PC-9 (cell line): ENCODE measurements around the gene NBDY. TPM values are rescaled to one million over a fixed set of nuclear protein-coding genes. Genes with fewer than 3 reads are reported as not detected.

Source experiments
- BruUV-seq: library from RNA; stranded (reverse); fragments of 400-500 nt; replicated peaks from 2 replicates; lab custom pipeline; 2021; lab: Mats Ljungman, UMichigan
- CTCF ChIA-PET: fragments of 300-600 bp; sonication (Branson Sonifier 250); formaldehyde crosslinking; loops from one replicate; lab custom pipeline; 2022; ENCODE audit warnings: antibody characterized with exemption; lab: Charles Lee
- POLR2A ChIA-PET: fragments of 300-600 bp; sonication (Branson Sonifier 250); formaldehyde crosslinking; loops from one replicate; lab custom pipeline; 2022; ENCODE audit warnings: antibody characterized with exemption; ENCODE audit not compliant: unreplicated experiment; lab: Charles Lee
- DNase-seq, 2 experiments: peaks; one replicate each; pipeline versions ENCODE4 v3.0.0 to v3.0.0-alpha.2; 2015 to 2022; ENCODE audit warnings: mixed read lengths in 1 of 2
- H2AFZ ChIP-seq: fragments of 200-600 bp; sonication (generic); 2 replicates; pipeline ENCODE4 v1.8.1; 2017; ENCODE audit warnings: antibody characterized with exemption
- H3F3A ChIP-seq: fragments of 200-600 bp; sonication (generic); 2 replicates; pipeline ENCODE4 v1.8.1; 2017; ENCODE audit warnings: antibody characterized with exemption, mild to moderate bottlenecking, low read depth; ENCODE audit not compliant: insufficient read depth
- H3K27ac ChIP-seq: fragments of 200-600 bp; sonication (generic); 2 replicates; pipeline ENCODE4 v1.6.1; 2016; ENCODE audit warnings: mixed run types
- H3K27me3 ChIP-seq: fragments of 200-600 bp; sonication (generic); 2 replicates; pipeline ENCODE4 v1.6.1; 2016; ENCODE audit warnings: low read depth, mixed run types; ENCODE audit not compliant: insufficient read depth
- H3K36me3 ChIP-seq: fragments of 200-600 bp; sonication (generic); 2 replicates; pipeline ENCODE4 v1.6.1; 2016; ENCODE audit warnings: low read depth, mixed run types
- H3K4me1 ChIP-seq: fragments of 200-600 bp; sonication (generic); replicated peaks from 2 replicates; pipeline ENCODE4 v1.6.1; 2016; ENCODE audit warnings: mixed run types; ENCODE audit not compliant: insufficient read depth
- H3K4me2 ChIP-seq: fragments of 200-600 bp; sonication (generic); 2 replicates; pipeline ENCODE4 v1.6.1; 2017; ENCODE audit warnings: mixed run types
- H3K4me3 ChIP-seq: fragments of 200-600 bp; sonication (generic); 2 replicates; pipeline ENCODE4 v1.6.1; 2016; ENCODE audit warnings: mixed run types
- H3K79me2 ChIP-seq: fragments of 200-600 bp; sonication (generic); 2 replicates; pipeline ENCODE4 v1.6.1; 2017; ENCODE audit warnings: low read depth, mixed run types
- H3K9me2 ChIP-seq: fragments of 200-600 bp; sonication (generic); 2 replicates; pipeline ENCODE4 v1.8.1; 2017; ENCODE audit warnings: mild to moderate bottlenecking; ENCODE audit not compliant: insufficient read depth
- H3K9me3 ChIP-seq: fragments of 200-600 bp; sonication (generic); 2 replicates; pipeline ENCODE4 v1.8.1; 2016; ENCODE audit warnings: low read depth; ENCODE audit not compliant: insufficient read depth
- H4K20me1 ChIP-seq: fragments of 200-600 bp; sonication (generic); 2 replicates; pipeline ENCODE4 v1.8.1; 2017; ENCODE audit not compliant: insufficient read depth
- EZH2 ChIP-seq: fragments of 200-600 bp; sonication (generic); IDR thresholded peaks from 2 replicates; pipeline ENCODE4 v1.8.0; 2017; ENCODE audit warnings: antibody characterized with exemption, low read depth
- intact Hi-C: fragments of 100-400 bp; cut with micrococcal nuclease; formaldehyde crosslinking; loops from one replicate; pipeline ENCODE4 v1.10.0; 2022; ENCODE audit not compliant: unreplicated experiment
- total RNA-seq: library from RNA; stranded (reverse); gene quantifications from 2 replicates; pipeline ENCODE4 v1.2.3, GENCODE V29; 2021
- TF ChIP-seq, protein P1 (sequence below): fragments of 200-600 bp; sonication (generic); conservative IDR thresholded peaks from 2 replicates; pipeline ENCODE4 v1.6.1; 2017; ENCODE audit warnings: mixed run types, antibody characterized with exemption, mild to moderate bottlenecking, moderate library complexity

The NBDY gene
- total RNA-seq, 1 experiment from 2014 or later: 76.6 TPM

DNA sequence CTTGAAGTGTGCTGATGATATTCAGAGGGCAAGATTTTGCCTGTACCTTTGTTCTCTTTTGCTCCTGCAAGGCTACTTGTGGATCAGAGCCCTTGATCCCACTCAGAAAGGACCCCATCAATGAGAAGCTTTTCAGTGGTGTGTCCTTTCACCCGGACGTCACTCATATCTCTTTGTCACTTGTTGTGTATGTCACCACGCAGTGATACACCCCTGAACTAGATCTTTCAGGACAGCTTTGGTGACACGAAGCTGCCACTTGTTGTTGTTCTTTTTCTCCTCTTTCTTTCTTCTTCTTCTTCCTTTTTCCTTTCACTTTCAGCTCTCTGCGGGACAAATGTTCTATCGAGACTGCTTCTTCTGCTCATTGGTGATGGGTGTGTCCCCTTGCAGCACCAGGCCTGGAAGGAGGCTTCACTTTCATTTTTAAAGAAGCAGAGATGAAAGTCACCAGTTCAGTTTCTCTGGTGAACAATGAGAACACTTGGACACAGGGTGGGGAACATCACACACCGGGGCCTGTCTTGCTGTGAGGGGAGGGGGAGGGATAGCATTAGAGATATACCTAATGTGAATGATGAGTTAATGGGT is 83.6 kb downstream of the NBDY start:
- H3K9me3 ChIP-seq: no peaks in the 10 kb centered on the region
- no peak overlapping the region for H3K4me3 ChIP-seq
- no TSS peak for BruUV-seq
- no peaks in the 10 kb centered on the region for H3F3A ChIP-seq
- ChIA-PET CTCF (interaction anchor here (0.7 kb wide), 1 partner anchor 1333 kb away, joined by 6 read pairs; no protein-coding TSS in a partner anchor), POLR2A (interaction anchor here (0.7 kb wide), 1 partner anchor 1093 kb away, joined by 3 read pairs; no protein-coding TSS in a partner anchor)
- no peak for TF ChIP-seq EZH2
- TF ChIP-seq, protein P1, sequence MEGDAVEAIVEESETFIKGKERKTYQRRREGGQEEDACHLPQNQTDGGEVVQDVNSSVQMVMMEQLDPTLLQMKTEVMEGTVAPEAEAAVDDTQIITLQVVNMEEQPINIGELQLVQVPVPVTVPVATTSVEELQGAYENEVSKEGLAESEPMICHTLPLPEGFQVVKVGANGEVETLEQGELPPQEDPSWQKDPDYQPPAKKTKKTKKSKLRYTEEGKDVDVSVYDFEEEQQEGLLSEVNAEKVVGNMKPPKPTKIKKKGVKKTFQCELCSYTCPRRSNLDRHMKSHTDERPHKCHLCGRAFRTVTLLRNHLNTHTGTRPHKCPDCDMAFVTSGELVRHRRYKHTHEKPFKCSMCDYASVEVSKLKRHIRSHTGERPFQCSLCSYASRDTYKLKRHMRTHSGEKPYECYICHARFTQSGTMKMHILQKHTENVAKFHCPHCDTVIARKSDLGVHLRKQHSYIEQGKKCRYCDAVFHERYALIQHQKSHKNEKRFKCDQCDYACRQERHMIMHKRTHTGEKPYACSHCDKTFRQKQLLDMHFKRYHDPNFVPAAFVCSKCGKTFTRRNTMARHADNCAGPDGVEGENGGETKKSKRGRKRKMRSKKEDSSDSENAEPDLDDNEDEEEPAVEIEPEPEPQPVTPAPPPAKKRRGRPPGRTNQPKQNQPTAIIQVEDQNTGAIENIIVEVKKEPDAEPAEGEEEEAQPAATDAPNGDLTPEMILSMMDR: no peak
- no peaks in the 10 kb centered on the region for H3K27me3 ChIP-seq
- no peaks in the 10 kb centered on the region for H3K79me2 ChIP-seq
- H2AFZ ChIP-seq: no peak overlapping the region
- H3K4me2 ChIP-seq: no peak overlapping the region
- H3K27ac ChIP-seq: no peak overlapping the region
- H3K36me3 ChIP-seq: no peaks in the 10 kb centered on the region
- peak in 1 of 2 experiments; percentile 24 for DNase-seq
- no peaks in the 10 kb centered on the region for H3K9me2 ChIP-seq
- H4K20me1 ChIP-seq: no peaks in the 10 kb centered on the region
- H3K4me1 ChIP-seq: no peaks in the 10 kb centered on the region
- intact Hi-C loops: loop anchor here (10.0 kb wide), 1 partner anchor 162 kb away; no protein-coding TSS in a partner anchor

DNA sequence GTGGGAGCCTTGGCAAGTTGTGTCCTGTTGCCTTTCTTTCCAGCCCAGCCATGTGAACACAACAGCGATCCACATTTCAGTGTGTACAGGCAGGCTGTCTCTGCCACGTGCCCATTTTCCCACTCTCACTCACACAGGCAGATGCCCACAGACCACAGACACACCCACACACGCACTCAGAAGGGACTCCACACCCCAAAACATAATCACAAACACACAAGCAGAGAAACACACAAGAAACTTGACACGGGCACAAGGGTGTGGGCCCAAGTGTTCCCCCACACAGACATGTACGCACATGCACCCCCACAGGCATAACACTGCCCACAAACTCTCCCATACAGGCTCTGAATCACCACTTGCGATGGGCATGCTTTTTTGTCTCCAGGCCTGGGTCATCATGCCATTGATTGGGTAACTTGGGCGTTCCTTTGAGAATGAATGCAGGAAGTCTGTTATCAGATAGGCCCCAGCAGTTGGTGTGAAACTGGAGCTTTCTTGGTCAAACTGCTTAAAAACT is 84.3 kb downstream of the NBDY start:
- no peaks in the 10 kb centered on the region for H3K4me1 ChIP-seq
- BruUV-seq: no TSS peak
- no peaks in the 10 kb centered on the region for H3K9me3 ChIP-seq
- H2AFZ ChIP-seq: no peak overlapping the region
- no peaks in the 10 kb centered on the region for H4K20me1 ChIP-seq
- no peak overlapping the region for H3K27ac ChIP-seq
- no peak overlapping the region for H3K4me3 ChIP-seq
- intact Hi-C loops: loop anchor here (10.0 kb wide), 1 partner anchor 161 kb away; no protein-coding TSS in a partner anchor
- no peaks in the 10 kb centered on the region for H3K9me2 ChIP-seq
- CTCF ChIA-PET: no interaction called here
- H3K4me2 ChIP-seq: no peak overlapping the region
- TF ChIP-seq EZH2: no peak
- TF ChIP-seq, protein P1: no peak
- no peaks in the 10 kb centered on the region for H3K79me2 ChIP-seq
- DNase-seq: peak in 1 of 2 experiments; percentile 75
- no peaks in the 10 kb centered on the region for H3K27me3 ChIP-seq
- no peaks in the 10 kb centered on the region for H3F3A ChIP-seq
- no peaks in the 10 kb centered on the region for H3K36me3 ChIP-seq
- POLR2A ChIA-PET: no interaction called here

DNA sequence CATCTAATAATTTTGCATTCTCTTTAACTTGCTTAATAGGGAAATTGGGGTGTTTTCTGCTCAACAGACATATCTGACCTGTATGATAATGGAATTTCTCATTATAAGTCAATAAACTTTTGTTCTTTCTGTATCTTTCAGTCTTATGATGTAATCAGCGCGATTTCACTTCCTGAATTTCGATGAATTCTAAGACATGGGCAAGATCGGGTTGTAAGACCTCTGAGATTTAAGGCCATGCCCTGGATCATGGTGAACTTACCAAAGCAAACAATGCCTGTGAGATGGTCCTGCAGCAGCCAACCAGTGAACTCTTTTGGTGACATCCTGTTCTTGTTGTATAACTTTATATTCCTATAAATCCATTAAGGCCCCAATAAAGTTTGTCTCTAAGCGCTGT is 88.1 kb downstream of the NBDY start:
- DNase-seq: no peak
- intact Hi-C loops: loop anchor here (10.0 kb wide), 1 partner anchor 158 kb away; no protein-coding TSS in a partner anchor
- no peak overlapping the region for H3K27ac ChIP-seq
- POLR2A ChIA-PET: no interaction called here
- no peaks in the 10 kb centered on the region for H3F3A ChIP-seq
- CTCF ChIA-PET: no interaction called here
- no peak overlapping the region for H3K4me2 ChIP-seq
- no peak overlapping the region for H3K4me3 ChIP-seq
- no peaks in the 10 kb centered on the region for H3K9me2 ChIP-seq
- TF ChIP-seq, protein P1: no peak
- no peak for TF ChIP-seq EZH2
- no peaks in the 10 kb centered on the region for H3K27me3 ChIP-seq
- BruUV-seq: no TSS peak
- H3K9me3 ChIP-seq: no peaks in the 10 kb centered on the region
- no peaks in the 10 kb centered on the region for H4K20me1 ChIP-seq
- H3K4me1 ChIP-seq: no peaks in the 10 kb centered on the region
- no peaks in the 10 kb centered on the region for H3K36me3 ChIP-seq
- no peak overlapping the region for H2AFZ ChIP-seq
- H3K79me2 ChIP-seq: no peaks in the 10 kb centered on the region
